NCI-H187 (cell line): ENCODE data around the gene CACNA2D4.

Experiments used
- DNase-seq, 2 experiments: peaks; one replicate each; lab custom pipeline; 2025; lab: John Stamatoyannopoulos, UW

The CACNA2D4 gene

GRCh38 chr12:1800401-1801302, 117.8 kb downstream of the CACNA2D4 start:
- peak in 1 of 2 experiments; percentile 12 for DNase-seq

- DNase-seq, result no peak
Observed at GRCh38 chr12:1799882-1800400, 118.5 kb downstream of the CACNA2D4 start.

- DNase-seq, result no peak
Observed at GRCh38 chr12:1799051-1799881, 119.2 kb downstream of the CACNA2D4 start.

DNA sequence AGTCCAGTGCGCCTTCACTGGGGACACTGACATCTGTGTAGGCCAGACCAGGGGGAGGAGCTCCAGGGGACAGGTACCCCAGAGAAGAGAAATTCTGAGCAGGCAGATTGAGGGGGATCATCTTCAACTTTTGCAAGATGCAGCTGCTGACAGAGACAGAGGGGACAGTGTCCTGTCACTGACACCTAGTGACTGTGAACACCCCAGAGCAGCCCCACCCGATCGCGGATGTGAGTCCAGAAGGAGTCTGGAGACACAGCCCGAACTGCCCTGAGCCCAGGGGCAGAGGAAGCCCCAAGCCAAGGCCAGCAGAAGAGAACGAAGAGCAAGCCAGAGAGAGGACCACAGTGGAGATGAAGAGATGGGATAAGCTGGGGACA, 119.8 kb downstream of the CACNA2D4 start:
- DNase-seq, result no peak

DNA sequence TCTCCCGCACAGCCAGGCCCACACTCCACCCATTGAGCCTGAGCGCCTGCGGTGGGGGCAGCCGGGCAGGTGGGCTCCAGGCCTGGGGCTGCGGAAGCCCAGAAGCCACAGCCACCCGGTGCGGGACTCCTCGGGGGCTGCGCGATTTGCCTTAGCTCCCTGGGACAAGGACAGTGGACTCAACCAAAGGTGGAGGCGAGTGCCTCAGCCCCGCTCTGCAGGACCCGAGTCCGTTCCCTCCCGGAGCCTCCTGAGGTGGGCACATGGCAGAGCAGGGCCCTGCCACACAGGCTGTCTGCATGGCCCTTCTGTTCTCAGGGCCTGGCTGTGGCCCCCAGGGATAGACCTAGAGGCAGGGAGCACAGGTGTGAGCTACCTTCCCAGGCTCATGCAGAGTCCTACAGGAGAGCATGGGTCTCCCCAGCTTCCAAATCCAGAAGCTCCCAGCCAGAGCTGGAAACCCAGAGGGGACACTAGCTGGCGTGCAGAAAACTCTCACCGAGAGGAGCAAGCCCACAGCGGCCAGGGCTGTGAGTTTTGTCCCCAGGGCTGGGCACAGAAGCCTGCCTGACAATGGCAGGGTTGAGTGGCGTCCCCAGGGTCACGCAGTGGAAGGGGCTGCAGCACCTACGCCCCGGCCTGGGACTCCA, 120.3 kb downstream of the CACNA2D4 start:
- DNase-seq, result no peak

DNA sequence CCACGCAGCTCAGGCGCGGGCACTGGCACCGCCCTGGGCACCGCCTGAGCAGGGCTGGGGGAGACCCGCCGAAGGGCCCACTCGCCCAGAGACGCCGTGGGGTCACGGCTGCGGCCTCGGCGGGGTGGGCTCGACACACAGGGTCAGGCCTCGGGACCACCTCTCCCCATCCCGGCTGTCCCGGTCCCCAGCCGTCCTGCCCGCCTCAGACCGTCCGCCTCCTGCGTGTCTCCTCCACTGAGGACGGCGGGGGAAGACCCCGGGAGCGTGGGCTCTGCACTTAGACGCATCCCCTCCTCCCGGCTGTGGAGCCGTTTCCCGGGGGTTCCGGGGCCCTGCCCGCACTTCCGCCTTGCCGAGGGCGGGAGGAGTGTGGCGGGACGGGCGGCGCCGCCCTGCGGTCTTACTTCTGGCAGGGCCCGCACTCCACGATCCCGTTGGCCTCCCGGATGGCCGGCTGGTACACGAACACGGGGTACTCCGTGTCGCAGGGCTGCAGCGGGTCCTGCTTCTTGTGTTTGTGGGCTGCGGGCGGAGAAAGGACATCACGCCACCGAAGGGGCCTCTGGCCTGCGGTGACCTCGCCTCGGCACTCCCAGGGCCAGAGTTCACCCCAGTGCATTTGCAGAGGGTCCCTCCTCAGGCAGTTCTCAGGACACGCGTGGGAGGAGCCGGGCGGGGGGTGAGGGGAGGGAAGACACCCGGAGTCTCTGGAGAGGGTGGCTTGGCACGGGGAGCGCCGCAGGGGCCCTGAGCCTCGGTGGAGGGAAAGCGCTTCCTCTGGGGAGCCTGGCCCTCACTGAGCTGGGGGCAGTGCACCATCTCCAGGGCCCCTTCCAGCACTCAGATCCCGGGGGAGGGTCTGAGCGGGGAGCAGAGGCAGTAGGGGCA, 121.2 kb downstream of the CACNA2D4 start:
- DNase-seq, result no peak

GRCh38 chr12:1796515-1797010, 121.9 kb downstream of the CACNA2D4 start:
- no peak for DNase-seq

DNA sequence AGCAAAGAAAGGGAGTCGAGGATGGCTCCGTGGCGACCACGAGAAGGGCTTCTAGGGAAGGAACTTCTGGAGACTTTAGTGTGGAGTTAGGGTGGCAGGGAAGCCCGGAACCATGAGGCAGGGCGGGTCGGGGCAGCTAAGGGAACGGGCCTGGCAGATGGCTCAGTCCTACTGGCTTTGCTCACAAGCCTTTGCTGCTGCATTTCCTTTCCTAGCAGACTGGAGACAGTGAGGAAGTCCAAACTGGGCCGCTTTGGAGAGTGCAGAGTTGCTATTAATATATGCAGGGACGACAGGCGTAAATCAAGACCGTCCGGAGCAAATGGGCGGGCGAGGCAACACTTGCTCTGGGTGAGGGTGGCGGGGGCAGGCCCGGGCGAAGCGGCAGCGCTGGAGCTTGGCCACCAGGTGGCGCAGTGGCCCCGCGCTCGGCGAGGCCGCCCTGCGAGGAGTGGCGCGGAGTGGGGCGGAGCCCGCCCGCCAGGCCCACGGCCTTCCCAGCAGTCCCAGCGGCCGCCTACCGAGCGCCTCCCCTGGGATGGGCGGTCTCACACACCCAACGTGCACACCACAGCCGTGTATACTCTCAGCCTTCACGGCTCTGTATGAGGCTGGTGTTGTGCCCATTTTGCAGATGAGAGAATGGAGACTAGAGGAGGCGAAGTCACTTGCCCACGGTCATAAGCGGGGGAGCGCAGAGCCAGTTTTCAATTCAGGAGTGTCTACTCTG, 122.5 kb downstream of the CACNA2D4 start:
- DNase-seq, result peak; percentile 50 to 62

GRCh38 chr12:1795221-1795784, 123.1 kb downstream of the CACNA2D4 start:
- no peak for DNase-seq

DNA sequence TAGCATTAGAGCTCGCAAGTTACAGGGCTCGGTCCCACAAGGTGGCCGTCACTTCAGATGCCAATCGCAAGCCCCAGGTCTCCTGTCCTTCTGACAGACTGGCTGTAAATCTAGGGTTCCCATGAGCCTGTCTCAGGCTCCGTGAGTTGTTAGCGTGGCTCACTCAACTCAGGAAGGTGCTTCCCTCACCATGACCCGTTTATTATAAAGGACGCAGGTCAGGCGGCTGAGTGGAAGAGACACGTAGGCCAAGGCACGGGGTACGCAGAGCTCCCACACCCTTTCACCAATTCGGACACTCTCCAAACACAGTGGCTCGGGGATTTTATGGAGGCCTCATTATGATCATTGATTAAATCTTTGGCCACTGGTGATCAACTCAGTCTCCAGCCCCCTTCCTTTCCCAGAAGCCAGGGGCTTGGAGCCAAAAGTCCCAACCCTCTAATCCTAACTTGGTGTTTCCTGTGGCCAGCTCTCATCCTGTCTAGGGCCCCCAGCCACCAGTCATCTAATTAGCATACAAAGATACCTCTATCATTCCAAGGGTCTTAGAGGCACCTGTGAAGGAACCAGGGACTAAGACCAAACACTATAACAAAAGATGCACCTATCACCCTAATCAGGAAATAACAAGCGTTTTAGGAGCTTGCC, 123.9 kb downstream of the CACNA2D4 start:
- DNase-seq, result no peak

DNA sequence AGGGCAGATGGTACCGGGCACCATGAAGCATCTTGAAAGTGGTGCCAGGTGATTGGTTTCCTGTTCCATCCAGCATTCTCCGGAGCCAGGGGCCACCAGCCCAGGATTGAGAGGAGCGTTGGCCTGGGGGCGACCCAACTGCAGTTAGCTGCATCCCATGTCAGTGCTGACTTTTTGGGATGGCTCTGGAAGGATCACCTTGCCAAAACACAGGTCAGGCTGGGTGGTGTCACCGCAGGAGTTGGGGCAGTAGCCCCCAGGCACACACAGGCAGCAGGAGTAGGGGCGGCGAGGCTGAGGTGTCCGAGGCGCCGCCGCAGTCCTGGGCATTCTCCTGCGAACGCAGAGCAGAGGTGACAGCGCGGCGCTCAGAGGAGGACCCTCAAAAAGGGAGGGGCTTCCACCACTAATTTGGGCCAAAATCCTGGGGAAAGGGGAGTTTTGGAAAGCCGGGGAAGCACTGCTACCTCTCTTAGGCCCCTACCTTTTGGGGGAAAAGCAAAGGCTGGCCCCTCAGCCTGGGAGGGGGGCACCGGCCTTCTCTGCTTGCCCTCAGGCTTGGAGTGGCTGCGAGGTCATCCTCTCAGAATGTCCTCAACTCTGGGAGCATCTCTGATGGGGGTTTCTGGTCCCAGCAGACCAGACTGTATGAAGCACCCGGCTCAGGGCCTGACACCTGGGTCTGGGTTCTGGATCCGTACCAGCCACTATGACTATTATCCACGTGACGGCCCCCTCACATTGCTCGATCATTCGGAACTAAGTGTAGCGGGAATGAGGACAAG, 124.8 kb downstream of the CACNA2D4 start:
- no peak for DNase-seq

DNA sequence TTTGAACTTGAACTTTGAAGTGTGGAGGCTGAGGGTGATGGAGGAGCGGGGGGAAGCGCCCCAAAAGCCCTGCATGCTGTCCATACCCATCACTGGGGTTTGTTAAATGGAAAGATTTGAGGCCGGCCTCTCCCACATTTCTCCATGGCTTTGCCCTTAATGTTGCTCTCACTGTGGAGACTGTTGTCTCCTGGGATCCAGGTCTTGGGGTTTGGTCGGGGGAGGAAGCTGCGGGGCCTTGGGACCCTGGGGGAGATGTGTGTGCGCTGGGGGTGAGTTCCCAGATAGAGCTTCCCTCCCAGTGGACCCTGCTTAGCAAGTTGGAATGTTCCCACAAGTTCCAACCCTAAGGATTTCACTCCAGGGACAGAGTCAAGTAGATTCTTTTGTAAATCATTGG, 126.0 kb downstream of the CACNA2D4 start:
- DNase-seq, result no peak

DNA sequence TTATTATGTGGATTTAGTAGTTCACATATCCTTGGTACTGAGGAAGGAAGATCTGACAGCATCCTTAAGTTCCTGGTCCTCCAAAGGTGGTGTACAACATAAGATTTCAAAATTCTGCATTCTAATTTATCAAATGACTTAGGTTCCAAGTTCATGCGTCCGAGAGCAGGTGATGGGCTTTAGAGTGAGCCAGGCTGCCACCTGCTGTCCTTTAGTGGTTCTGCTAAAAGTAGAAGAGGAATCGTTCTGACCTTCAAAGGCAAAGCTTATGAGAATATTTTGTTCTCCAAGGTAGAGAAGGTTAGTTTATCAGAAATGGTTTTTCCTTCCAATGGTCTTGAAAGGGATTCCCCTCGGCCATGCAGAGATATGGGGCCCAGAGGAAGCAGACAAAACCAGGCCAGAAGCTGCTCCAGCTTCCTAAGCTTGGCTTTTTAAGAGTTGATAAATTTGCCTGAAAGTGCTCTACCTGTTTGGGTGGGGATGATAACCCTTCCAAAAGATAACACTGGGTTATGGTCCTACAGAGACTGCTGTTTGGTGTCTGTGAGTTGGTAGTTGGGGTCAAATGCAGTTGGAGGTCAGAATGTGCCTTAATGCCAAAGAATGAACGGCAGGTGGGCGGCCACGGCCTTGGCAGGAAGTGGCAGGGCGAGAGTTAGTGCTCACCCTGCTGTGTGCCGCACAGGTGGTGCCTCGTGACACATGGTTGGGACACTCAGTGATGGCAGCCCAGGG, 127.2 kb downstream of the CACNA2D4 start:
- DNase-seq, result no peak

DNA sequence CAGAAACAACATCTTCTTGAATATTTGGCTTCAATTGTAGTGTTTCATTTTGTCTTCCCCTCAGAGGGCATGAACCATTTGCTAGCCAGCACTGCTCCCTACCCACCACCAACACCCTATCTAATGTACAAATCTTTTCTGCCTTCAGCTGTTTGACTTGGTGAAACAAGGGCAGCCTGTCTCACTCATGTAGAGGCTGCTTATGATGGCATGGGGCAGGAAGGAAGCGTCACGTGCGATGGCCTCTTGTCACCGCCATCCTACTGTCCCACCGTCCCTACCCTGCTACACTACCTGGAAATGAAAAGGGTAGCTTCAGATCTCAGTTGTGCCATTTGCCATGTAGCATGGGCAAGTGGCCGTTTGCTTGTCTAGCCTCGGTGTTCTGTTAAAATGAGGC, 128.0 kb downstream of the CACNA2D4 start:
- no peak for DNase-seq

DNA sequence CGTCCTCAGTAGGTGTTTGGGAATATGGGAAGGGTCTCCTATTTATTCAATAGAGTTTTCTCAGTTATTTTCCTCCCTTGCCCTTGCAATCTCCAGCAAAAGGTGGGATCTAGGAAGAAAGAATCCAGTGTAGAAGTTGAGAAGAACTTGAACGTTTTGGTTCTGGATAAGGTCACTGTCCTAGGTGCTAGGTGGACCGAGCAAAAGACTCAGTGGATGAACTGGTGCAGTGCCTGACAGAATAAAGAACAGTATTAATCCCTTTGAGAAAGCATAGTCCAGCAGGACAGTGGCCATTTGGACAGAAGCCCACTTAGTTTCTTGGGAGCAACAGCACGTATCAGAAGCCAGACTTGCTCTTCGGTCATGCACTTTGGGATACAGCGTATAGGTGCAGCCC, 130.7 kb downstream of the CACNA2D4 start:
- DNase-seq, result no peak

DNA sequence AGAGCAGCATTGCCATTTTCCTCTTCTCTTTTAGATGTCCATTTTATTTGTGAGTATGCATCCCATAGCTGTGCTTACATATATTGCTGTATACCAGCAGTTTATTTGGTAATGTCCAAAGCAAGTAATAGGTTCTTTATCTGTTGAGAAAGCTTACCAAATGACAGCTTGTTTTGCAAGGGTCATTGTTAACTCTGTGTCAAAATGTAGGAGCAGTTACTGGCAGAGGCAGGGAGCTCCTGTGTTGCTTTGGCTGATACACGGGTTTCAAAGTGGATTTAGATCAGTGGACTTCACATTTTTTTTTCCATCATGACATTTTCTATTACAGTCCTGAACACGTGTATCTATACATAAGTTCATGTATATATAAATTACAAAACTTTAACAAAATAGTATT, 136.2 kb downstream of the CACNA2D4 start:
- DNase-seq, result no peak

DNA sequence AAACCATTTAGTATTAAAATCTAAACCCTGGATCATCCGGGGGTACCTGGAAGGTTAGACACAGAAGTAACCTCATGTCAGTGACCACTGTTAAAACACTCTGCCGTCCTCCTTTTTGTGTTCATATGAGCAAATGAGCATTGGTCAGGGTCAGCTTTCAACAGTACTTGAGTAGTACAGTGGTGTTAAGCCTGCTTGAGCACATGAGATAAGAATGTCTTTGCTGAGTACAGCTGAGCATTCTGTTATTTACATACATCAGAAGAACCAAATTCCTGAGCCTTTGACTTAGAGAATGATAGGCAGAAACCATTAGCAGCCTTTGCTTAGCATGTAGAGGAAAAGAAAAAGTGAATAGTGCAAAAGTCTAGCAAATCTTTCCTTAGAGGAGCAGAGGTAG, 136.7 kb downstream of the CACNA2D4 start:
- DNase-seq, result no peak

GRCh38 chr12:1779783-1780182, 138.7 kb downstream of the CACNA2D4 start:
- DNase-seq, result no peak
